Measurements from ENCODE around the gene ADAMTS7.
"Not testable (repeated sequence)": the region's sequence is repeated elsewhere in the genome, so short reads cannot be mapped to it uniquely, and the experiment has no call there.

GRCh38 chr15:78779176-78779785, 32.0 kb downstream of the ADAMTS7 start:
- TF ChIP-seq CTCF (IDR thresholded peaks at IDR 0.05 in 2 of 3, conservative IDR thresholded peaks at IDR 0.05 in 1 of 3; ENCODE audit: borderline replicate concordance in 1 of 3, insufficient read depth in 1 of 3, low read depth in 2 of 3, low read length in 2 of 3); POLR2A (IDR thresholded peaks at IDR 0.05; ENCODE audit: borderline replicate concordance, extremely low read depth, insufficient read depth, insufficient read length); SP1 (IDR thresholded peaks at IDR 0.05; ENCODE audit: low read depth); POLR2AphosphoS5 (IDR thresholded peaks at IDR 0.05; ENCODE audit: low read depth, low read length); EZH2 (IDR thresholded peaks at IDR 0.05); EZH2phosphoT487 (IDR thresholded peaks at IDR 0.05; ENCODE audit: borderline replicate concordance); ATF3 (IDR thresholded peaks at IDR 0.05); YY1 (IDR thresholded peaks at IDR 0.05; ENCODE audit: extremely low read depth, insufficient replicate concordance, low read depth, low read length); SIN3A (IDR thresholded peaks at IDR 0.05; ENCODE audit: low read depth); REST (IDR thresholded peaks at IDR 0.05; ENCODE audit: low read depth): not testable (repeated sequence)
- TF ChIP-seq, protein P1, sequence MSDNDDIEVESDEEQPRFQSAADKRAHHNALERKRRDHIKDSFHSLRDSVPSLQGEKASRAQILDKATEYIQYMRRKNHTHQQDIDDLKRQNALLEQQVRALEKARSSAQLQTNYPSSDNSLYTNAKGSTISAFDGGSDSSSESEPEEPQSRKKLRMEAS (IDR thresholded peaks at IDR 0.05): not testable (repeated sequence)

All from HCT116 (cell line).